Activated naive CD8-positive, alpha-beta T cell treated with anti-CD3 and anti-CD28 coated beads for 36 hours (primary cell): ENCODE results near the gene CBX8. TPM values are rescaled to one million over a fixed set of nuclear protein-coding genes. Genes with fewer than 3 reads are reported as not detected.
"Not testable (repeated sequence)": the region's sequence is repeated elsewhere in the genome, so short reads cannot be mapped to it uniquely, and the experiment has no call there.

ENCODE experiments used
- DNase-seq: peaks from one replicate; pipeline ENCODE4 v3.0.0; 2021
- H3K27ac Mint-ChIP-seq: one replicate; pipeline ENCODE4 v1.8.0; 2022; ENCODE audit warnings: mild to moderate bottlenecking, moderate library complexity, mixed read lengths
- H3K27me3 Mint-ChIP-seq: one replicate; pipeline ENCODE4 v1.8.0; 2022; ENCODE audit warnings: mild to moderate bottlenecking, mixed read lengths
- H3K36me3 Mint-ChIP-seq: one replicate; pipeline ENCODE4 v1.8.0; 2021; ENCODE audit warnings: mild to moderate bottlenecking, mixed read lengths
- H3K4me1 Mint-ChIP-seq: one replicate; pipeline ENCODE4 v1.8.0; 2021; ENCODE audit warnings: mixed read lengths
- H3K4me3 Mint-ChIP-seq: one replicate; pipeline ENCODE4 v1.8.0; 2022; ENCODE audit warnings: mild to moderate bottlenecking, moderate library complexity, mixed read lengths
- H3K9me3 Mint-ChIP-seq: one replicate; pipeline ENCODE4 v1.8.0; 2022; ENCODE audit warnings: mixed read lengths
- total RNA-seq, 2 experiments: library from RNA; stranded (reverse); gene quantifications; one replicate each; pipeline ENCODE4 v1.2.3, GENCODE V29; 2021

The CBX8 gene
- total RNA-seq, 2 experiments from 2014 or later, result 3.5 to 4.1 TPM

GRCh38 chr17:79776376-79777119, 20.3 kb downstream of the CBX8 start:
- Mint-ChIP-seq H3K4me1 (peaks cover 19% of the 10 kb centered on the region), H3K36me3 (no peaks in the 10 kb centered on the region), H3K9me3 (no peaks in the 10 kb centered on the region), H3K27me3 (peaks cover 82% of the 10 kb centered on the region), H3K4me3 (no peak overlapping the region), H3K27ac (no peak overlapping the region)
- DNase-seq, result no peak

GRCh38 chr17:79775632-79776031, 21.2 kb downstream of the CBX8 start:
- Mint-ChIP-seq H3K9me3 (no peaks in the 10 kb centered on the region), H3K27ac (no peak overlapping the region), H3K36me3 (no peaks in the 10 kb centered on the region), H3K27me3 (peaks cover 73% of the 10 kb centered on the region), H3K4me3 (no peak overlapping the region), H3K4me1 (peaks cover 12% of the 10 kb centered on the region)
- no peak for DNase-seq

GRCh38 chr17:79774561-79774975, 22.3 kb downstream of the CBX8 start:
- Mint-ChIP-seq H3K36me3 (no peaks in the 10 kb centered on the region), H3K27me3 (peaks cover 67% of the 10 kb centered on the region), H3K4me3 (no peak overlapping the region), H3K4me1 (peaks cover 8% of the 10 kb centered on the region), H3K27ac (no peak overlapping the region), H3K9me3 (no peaks in the 10 kb centered on the region)
- no peak for DNase-seq

- H3K36me3 Mint-ChIP-seq, H3K9me3 Mint-ChIP-seq, H3K4me1 Mint-ChIP-seq, H3K4me3 Mint-ChIP-seq, H3K27ac Mint-ChIP-seq, DNase-seq: not testable (repeated sequence)
- peaks cover 60% of the 10 kb centered on the region for H3K27me3 Mint-ChIP-seq
Measured at GRCh38 chr17:79772726-79773125, 24.2 kb downstream of the CBX8 start.

GRCh38 chr17:79771276-79771675, 25.6 kb downstream of the CBX8 start:
- H3K4me3 Mint-ChIP-seq, result no peak overlapping the region
- no peaks in the 10 kb centered on the region for H3K4me1 Mint-ChIP-seq
- H3K9me3 Mint-ChIP-seq, result no peaks in the 10 kb centered on the region
- H3K27me3 Mint-ChIP-seq, result peaks cover 47% of the 10 kb centered on the region
- no peak for DNase-seq
- H3K27ac Mint-ChIP-seq, result no peak overlapping the region
- no peaks in the 10 kb centered on the region for H3K36me3 Mint-ChIP-seq

GRCh38 chr17:79769570-79770506, 27.0 kb downstream of the CBX8 start:
- Mint-ChIP-seq H3K4me3 (no peak overlapping the region), H3K9me3 (no peaks in the 10 kb centered on the region), H3K36me3 (no peaks in the 10 kb centered on the region), H3K27ac (no peak overlapping the region), H3K4me1 (no peaks in the 10 kb centered on the region), H3K27me3 (peaks cover 34% of the 10 kb centered on the region)
- DNase-seq, result no peak

- no peaks in the 10 kb centered on the region for H3K36me3 Mint-ChIP-seq
- H3K4me3 Mint-ChIP-seq, result no peak overlapping the region
- no peak overlapping the region for H3K27ac Mint-ChIP-seq
- no peaks in the 10 kb centered on the region for H3K9me3 Mint-ChIP-seq
- no peaks in the 10 kb centered on the region for H3K4me1 Mint-ChIP-seq
- DNase-seq, result no peak
- peaks cover 7% of the 10 kb centered on the region for H3K27me3 Mint-ChIP-seq
Measured at GRCh38 chr17:79765708-79766107, 31.2 kb downstream of the CBX8 start.

- no peaks in the 10 kb centered on the region for H3K4me1 Mint-ChIP-seq
- H3K27ac Mint-ChIP-seq, result no peak overlapping the region
- H3K36me3 Mint-ChIP-seq, result no peaks in the 10 kb centered on the region
- DNase-seq, result no peak
- no peaks in the 10 kb centered on the region for H3K9me3 Mint-ChIP-seq
- peaks cover 8% of the 10 kb centered on the region for H3K27me3 Mint-ChIP-seq
- H3K4me3 Mint-ChIP-seq, result no peak overlapping the region
Measured at GRCh38 chr17:79761894-79762589, 34.8 kb downstream of the CBX8 start.

- DNase-seq, result no peak
- Mint-ChIP-seq H3K9me3 (no peaks in the 10 kb centered on the region), H3K36me3 (no peaks in the 10 kb centered on the region), H3K4me1 (no peaks in the 10 kb centered on the region), H3K27me3 (peaks cover 8% of the 10 kb centered on the region), H3K27ac (no peak overlapping the region), H3K4me3 (no peak overlapping the region)
Measured at GRCh38 chr17:79760197-79760906, 36.5 kb downstream of the CBX8 start.

- no peak overlapping the region for H3K4me3 Mint-ChIP-seq
- H3K9me3 Mint-ChIP-seq, result no peaks in the 10 kb centered on the region
- H3K4me1 Mint-ChIP-seq, result no peaks in the 10 kb centered on the region
- DNase-seq, result no peak
- H3K27me3 Mint-ChIP-seq, result peaks cover 11% of the 10 kb centered on the region
- no peaks in the 10 kb centered on the region for H3K36me3 Mint-ChIP-seq
- no peak overlapping the region for H3K27ac Mint-ChIP-seq
Measured at GRCh38 chr17:79758271-79758670, 38.6 kb downstream of the CBX8 start.

- no peaks in the 10 kb centered on the region for H3K9me3 Mint-ChIP-seq
- H3K27ac Mint-ChIP-seq, result no peak overlapping the region
- no peaks in the 10 kb centered on the region for H3K36me3 Mint-ChIP-seq
- no peak for DNase-seq
- H3K27me3 Mint-ChIP-seq, result peaks cover 14% of the 10 kb centered on the region
- no peak overlapping the region for H3K4me3 Mint-ChIP-seq
- no peaks in the 10 kb centered on the region for H3K4me1 Mint-ChIP-seq
Measured at GRCh38 chr17:79757140-79757745, 39.6 kb downstream of the CBX8 start.

GRCh38 chr17:79755591-79755990, 41.3 kb downstream of the CBX8 start:
- Mint-ChIP-seq H3K27me3 (peaks cover 30% of the 10 kb centered on the region), H3K4me3 (no peak overlapping the region), H3K36me3 (no peaks in the 10 kb centered on the region), H3K4me1 (peaks cover 3% of the 10 kb centered on the region), H3K9me3 (no peaks in the 10 kb centered on the region), H3K27ac (no peak overlapping the region)
- no peak for DNase-seq

- H3K27me3 Mint-ChIP-seq, result peaks cover 34% of the 10 kb centered on the region
Measured at GRCh38 chr17:79754903-79755302, 42.0 kb downstream of the CBX8 start.

GRCh38 chr17:79754370-79754769, 42.5 kb downstream of the CBX8 start:
- no peak overlapping the region for H3K27ac Mint-ChIP-seq

More at GRCh38 chr17:79754903-79755302, 42.0 kb downstream of the CBX8 start:
- not testable (repeated sequence) for H3K27ac Mint-ChIP-seq, H3K36me3 Mint-ChIP-seq, H3K4me1 Mint-ChIP-seq, H3K9me3 Mint-ChIP-seq, H3K4me3 Mint-ChIP-seq, DNase-seq

More at GRCh38 chr17:79754370-79754769, 42.5 kb downstream of the CBX8 start:
- H3K36me3 Mint-ChIP-seq, result no peaks in the 10 kb centered on the region
- H3K27me3 Mint-ChIP-seq, result peaks cover 39% of the 10 kb centered on the region
- H3K4me1 Mint-ChIP-seq, result peaks cover 3% of the 10 kb centered on the region
- DNase-seq, result no peak
- H3K9me3 Mint-ChIP-seq, result no peaks in the 10 kb centered on the region
- H3K4me3 Mint-ChIP-seq, result no peak overlapping the region
